HG02885 (cell line): Measurements from ENCODE around the gene GRIN2C.

ENCODE experiments used
- ATAC-seq: cut with Tn5 transposase; IDR thresholded peaks from one replicate; pipeline ENCODE4 v1.9.1; 2021; ENCODE audit warnings: mild to moderate bottlenecking; ENCODE audit not compliant: unreplicated experiment, poor library complexity

GRIN2C gene

GRCh38 chr17:74806334-74806733 lies 53.4 kb downstream of the GRIN2C start:
- no peak for ATAC-seq

- ATAC-seq = no peak
Observed at GRCh38 chr17:74805591-74805991, 54.1 kb downstream of the GRIN2C start.

GRCh38 chr17:74804683-74805082 lies 55.0 kb downstream of the GRIN2C start:
- no peak for ATAC-seq

GRCh38 chr17:74803971-74804370 lies 55.7 kb downstream of the GRIN2C start:
- no peak for ATAC-seq

- ATAC-seq = no peak
Observed at GRCh38 chr17:74803388-74803930, 56.2 kb downstream of the GRIN2C start.

GRCh38 chr17:74801896-74802295 lies 57.8 kb downstream of the GRIN2C start:
- no peak for ATAC-seq

- ATAC-seq = no peak
Observed at GRCh38 chr17:74800531-74800930, 59.2 kb downstream of the GRIN2C start.

- no peak for ATAC-seq
Observed at GRCh38 chr17:74799097-74799496, 60.6 kb downstream of the GRIN2C start.

GRCh38 chr17:74798239-74798707 lies 61.4 kb downstream of the GRIN2C start:
- no peak for ATAC-seq

GRCh38 chr17:74797824-74798223 lies 61.9 kb downstream of the GRIN2C start:
- no peak for ATAC-seq

GRCh38 chr17:74796866-74797265 lies 62.8 kb downstream of the GRIN2C start:
- ATAC-seq = no peak

- no peak for ATAC-seq
Observed at GRCh38 chr17:74796211-74796610, 63.5 kb downstream of the GRIN2C start.

GRCh38 chr17:74795327-74796020 lies 64.2 kb downstream of the GRIN2C start:
- no peak for ATAC-seq

GRCh38 chr17:74792586-74793105 lies 67.0 kb downstream of the GRIN2C start:
- no peak for ATAC-seq
